CD14-positive monocyte (primary cell): ENCODE results near the gene TSSK3. TPM values are rescaled to one million over a fixed set of nuclear protein-coding genes. Genes with fewer than 3 reads are reported as not detected.

ENCODE experiments used
- DNase-seq, 3 donors: peaks; one replicate each; pipeline ENCODE4 v3.0.0-alpha.2; 2011 to 2022
- H2AFZ ChIP-seq: 2 replicates; pipeline ENCODE4 v1.6.0; 2012; ENCODE audit warnings: mild to moderate bottlenecking, low read depth, low read length, inconsistent platforms; ENCODE audit not compliant: insufficient read depth, poor library complexity, severe bottlenecking
- H3K27ac ChIP-seq, 2 donors: 1 replicate in 1 of 2; 2 replicates in 1 of 2; pipeline ENCODE4 v1.5.1; 2012 to 2013; ENCODE audit warnings: low read length in 2 of 2, control low read depth in 1 of 2, inconsistent platforms in 1 of 2, low read depth in 1 of 2, mild to moderate bottlenecking in 1 of 2
- H3K27me3 ChIP-seq, 2 donors: one replicate each; pipeline versions ENCODE4 v1.6.0 to v1.6.1; 2011 to 2013; ENCODE audit warnings: low read length in 2 of 2; ENCODE audit not compliant: control insufficient read depth in 2 of 2, insufficient read depth in 2 of 2
- H3K36me3 ChIP-seq, 2 donors: replicated peaks in 1 of 2; 1 replicate in 1 of 2; 2 replicates in 1 of 2; pipeline versions ENCODE4 v1.5.1 to v1.6.1; 2012 to 2013; ENCODE audit warnings: low read length in 2 of 2, control low read depth in 1 of 2, inconsistent platforms in 1 of 2, mild to moderate bottlenecking in 1 of 2; ENCODE audit not compliant: insufficient read depth in 2 of 2, control insufficient read depth in 1 of 2
- H3K4me1 ChIP-seq, 2 donors: 1 replicate in 1 of 2; 2 replicates in 1 of 2; pipeline versions ENCODE4 v1.5.1 to v1.6.1; 2012 to 2013; ENCODE audit warnings: low read length in 2 of 2, control low read depth in 1 of 2, inconsistent platforms in 1 of 2, mild to moderate bottlenecking in 1 of 2, moderate library complexity in 1 of 2; ENCODE audit not compliant: insufficient read depth in 2 of 2, control insufficient read depth in 1 of 2
- H3K4me2 ChIP-seq: replicated peaks from 2 replicates; pipeline ENCODE3; 2012; ENCODE audit warnings: low read length, moderate library complexity, mild to moderate bottlenecking; ENCODE audit not compliant: poor library complexity, severe bottlenecking; ENCODE audit errors: extremely low read depth
- H3K4me3 ChIP-seq, 3 experiments: fragments of 200-600 bp in 1 of 3; sonication (generic) in 1 of 3; replicated peaks in 1 of 3; 1 replicate in 2 of 3; 2 replicates in 1 of 3; pipeline ENCODE4 v1.5.1; 2011 to 2013; ENCODE audit warnings: low read length in 3 of 3, mild to moderate bottlenecking in 3 of 3, control low read depth in 2 of 3, low read depth in 2 of 3, inconsistent platforms in 1 of 3, moderate library complexity in 1 of 3
- H3K79me2 ChIP-seq: 2 replicates; pipeline ENCODE4 v1.6.0; 2012; ENCODE audit warnings: mild to moderate bottlenecking, control low read depth, inconsistent platforms, low read length, moderate library complexity; ENCODE audit not compliant: insufficient read depth
- H3K9ac ChIP-seq: 2 replicates; pipeline ENCODE4 v1.6.0; 2017; ENCODE audit warnings: low read length, mild to moderate bottlenecking; ENCODE audit not compliant: insufficient read depth, poor library complexity, severe bottlenecking
- H3K9me3 ChIP-seq, 2 donors: replicated peaks in 1 of 2; 1 replicate in 1 of 2; 2 replicates in 1 of 2; pipeline versions ENCODE4 v1.5.1 to v1.6.1; 2012 to 2013; ENCODE audit warnings: low read length in 2 of 2, control low read depth in 1 of 2; ENCODE audit not compliant: control insufficient read depth in 1 of 2, insufficient read depth in 1 of 2
- H4K20me1 ChIP-seq: 2 replicates; pipeline ENCODE4 v1.6.0; 2012; ENCODE audit warnings: mild to moderate bottlenecking, low read length, control low read depth, moderate library complexity; ENCODE audit not compliant: insufficient read depth
- H3K27ac Mint-ChIP-seq, 7 donors: one replicate each; pipeline ENCODE4 v1.8.0; 2020; ENCODE audit warnings: mild to moderate bottlenecking in 7 of 7, mixed read lengths in 7 of 7, moderate library complexity in 6 of 7, inconsistent platforms in 2 of 7
- H3K27me3 Mint-ChIP-seq, 3 donors: one replicate each; pipeline ENCODE4 v1.8.0; 2021 to 2022; ENCODE audit warnings: low read depth in 3 of 3, mild to moderate bottlenecking in 3 of 3, mixed read lengths in 3 of 3, moderate library complexity in 3 of 3, inconsistent platforms in 1 of 3
- H3K36me3 Mint-ChIP-seq, 2 donors: one replicate each; pipeline ENCODE4 v1.8.0; 2020; ENCODE audit warnings: mixed read lengths in 2 of 2, inconsistent platforms in 1 of 2, mild to moderate bottlenecking in 1 of 2
- H3K4me1 Mint-ChIP-seq: one replicate; pipeline ENCODE4 v1.8.0; 2020; ENCODE audit warnings: mild to moderate bottlenecking, mixed read lengths
- H3K4me3 Mint-ChIP-seq, 2 donors: one replicate each; pipeline ENCODE4 v1.8.0; 2020; ENCODE audit warnings: mild to moderate bottlenecking in 2 of 2, mixed read lengths in 2 of 2, moderate library complexity in 1 of 2
- H3K9me3 Mint-ChIP-seq, 7 donors: one replicate each; pipeline ENCODE4 v1.8.0; 2020 to 2022; ENCODE audit warnings: mixed read lengths in 7 of 7, mild to moderate bottlenecking in 6 of 7, moderate library complexity in 6 of 7, inconsistent platforms in 2 of 7
- CTCF ChIP-seq: fragments of 200-600 bp; IDR thresholded peaks from one replicate; pipeline ENCODE4 v1.8.0; 2022; ENCODE audit warnings: antibody characterized with exemption, mild to moderate bottlenecking
- WGBS: methylation state at CpG from one replicate; pipeline ENCODE4 v1.1.5; 2013; ENCODE audit warnings: missing lambda C conversion rate; ENCODE audit not compliant: insufficient coverage; 5-methylcytosine and 5-hydroxymethylcytosine counted together
- intact Hi-C, 2 donors: fragments of 100-400 bp; cut with micrococcal nuclease; formaldehyde crosslinking; loops; one replicate each; pipeline versions ENCODE4 v1.15.0 to v1.15.1; 2023
- polyA plus RNA-seq, 3 donors: library from polyadenylated mRNA; depleted of rRNA in 1 of 3; unstranded in 2 of 3; stranded (reverse) in 1 of 3; fragments of 300-500 nt in 2 of 3; fragments of >200 nt in 1 of 3; fragmentation: Illumina TruSeq in 2 of 3; gene quantifications; 1 replicate in 2 of 3; 2 replicates in 1 of 3; pipeline ENCODE4 v1.2.3, GENCODE V29; 2012 to 2021

TSSK3 gene
- polyA plus RNA-seq, 3 donors, result 0.35 to 1.1 (median 0.65) TPM

- no peak for DNase-seq
These were observed 15.3 kb downstream of the TSSK3 start for GRCh38 chr1:32377541-32378220.

GRCh38 chr1:32380057-32380456, 17.7 kb downstream of the TSSK3 start:
- Mint-ChIP-seq H3K4me3 (peak overlapping the region in 1 of 2 donors; percentile 21), H3K27ac (no peak overlapping the region), H3K9me3 (no peaks in the 10 kb centered on the region), H3K36me3 (peaks cover 92 to 99% of the 10 kb centered on the region in 2 donors), H3K4me1 (no peaks in the 10 kb centered on the region), H3K27me3 (peaks cover 0 to 6% (median 0%) of the 10 kb centered on the region in 3 donors)
- Histone ChIP-seq H3K27ac (no peak overlapping the region), H3K36me3 (peaks cover 95 to 100% of the 10 kb centered on the region in 2 donors), H2AFZ (no peak overlapping the region), H4K20me1 (no peaks in the 10 kb centered on the region), H3K4me2 (no peak overlapping the region), H3K9me3 (no peaks in the 10 kb centered on the region), H3K27me3 (no peaks in the 10 kb centered on the region), H3K4me3 (no peak overlapping the region), H3K79me2 (no peaks in the 10 kb centered on the region), H3K9ac (no peak overlapping the region), H3K4me1 (no peaks in the 10 kb centered on the region)
- no peak for DNase-seq
- TF ChIP-seq CTCF, result no peak
- WGBS, result 91% methylated on average over 8 of the region's 9 CpGs
- intact Hi-C loops, result no loop called here

More at GRCh38 chr1:32377541-32378220, 15.3 kb downstream of the TSSK3 start:
- Mint-ChIP-seq H3K27me3 (peaks cover 0 to 8% (median 1%) of the 10 kb centered on the region in 3 donors), H3K27ac (no peak overlapping the region), H3K4me3 (no peak overlapping the region), H3K36me3 (peaks cover 94 to 99% of the 10 kb centered on the region in 2 donors), H3K4me1 (no peaks in the 10 kb centered on the region), H3K9me3 (no peaks in the 10 kb centered on the region)
- peaks cover 87 to 100% of the 10 kb centered on the region in 2 donors for H3K36me3 ChIP-seq
- 97% methylated on average over 11 of the region's 12 CpGs for WGBS
- H3K4me2 ChIP-seq, result no peak overlapping the region
- no peaks in the 10 kb centered on the region for H3K27me3 ChIP-seq
- H2AFZ ChIP-seq, result no peak overlapping the region
- TF ChIP-seq CTCF, result no peak
- H3K4me3 ChIP-seq, result no peak overlapping the region
- H3K9ac ChIP-seq, result no peak overlapping the region
- no peaks in the 10 kb centered on the region for H3K9me3 ChIP-seq
- intact Hi-C loops, result loop anchor here in 1 of 2 donors (10.0 kb wide), 1 partner anchor 163 kb away; no protein-coding TSS in a partner anchor
- H3K4me1 ChIP-seq, result no peaks in the 10 kb centered on the region
- H4K20me1 ChIP-seq, result peaks cover 5% of the 10 kb centered on the region
- no peaks in the 10 kb centered on the region for H3K79me2 ChIP-seq
- H3K27ac ChIP-seq, result no peak overlapping the region
